NCI-H2196 (cell line): Measurements from ENCODE around the gene IL1F10.
"Not testable (repeated sequence)": the region's sequence is repeated elsewhere in the genome, so short reads cannot be mapped to it uniquely, and the experiment has no call there.

Experiments
- DNase-seq: peaks from one replicate; lab custom pipeline; 2025; ENCODE audit not compliant: unreplicated experiment; lab: John Stamatoyannopoulos, UW

Gene IL1F10

GRCh38 chr2:113080134-113080533 lies 12.4 kb downstream of the IL1F10 start:
- peak; percentile 39 for DNase-seq

- DNase-seq: no peak
Observed at GRCh38 chr2:113081488-113082210, 13.9 kb downstream of the IL1F10 start.

- DNase-seq: no peak
Observed at GRCh38 chr2:113083296-113083695, 15.5 kb downstream of the IL1F10 start.

- no peak for DNase-seq
Observed at GRCh38 chr2:113084249-113085000, 16.7 kb downstream of the IL1F10 start.

- DNase-seq: no peak
Observed at GRCh38 chr2:113085542-113085941, 17.8 kb downstream of the IL1F10 start.

- no peak for DNase-seq
Observed at GRCh38 chr2:113088213-113088992, 20.6 kb downstream of the IL1F10 start.

- DNase-seq: no peak
Observed at GRCh38 chr2:113089916-113090315, 22.1 kb downstream of the IL1F10 start.

GRCh38 chr2:113091231-113091896 lies 23.6 kb downstream of the IL1F10 start:
- DNase-seq: no peak

GRCh38 chr2:113092864-113093612 lies 25.3 kb downstream of the IL1F10 start:
- DNase-seq: no peak

- no peak for DNase-seq
Observed at GRCh38 chr2:113093613-113093977, 25.8 kb downstream of the IL1F10 start.

- DNase-seq: not testable (repeated sequence)
Observed at GRCh38 chr2:113096306-113096705, 28.5 kb downstream of the IL1F10 start.

- not testable (repeated sequence) for DNase-seq
Observed at GRCh38 chr2:113096842-113097618, 29.3 kb downstream of the IL1F10 start.

- no peak for DNase-seq
Observed at GRCh38 chr2:113098041-113098440, 30.3 kb downstream of the IL1F10 start.

GRCh38 chr2:113098532-113098931 lies 30.8 kb downstream of the IL1F10 start:
- no peak for DNase-seq

- no peak for DNase-seq
Observed at GRCh38 chr2:113102133-113102532, 34.4 kb downstream of the IL1F10 start.

GRCh38 chr2:113103277-113103676 lies 35.5 kb downstream of the IL1F10 start:
- DNase-seq: no peak

- no peak for DNase-seq
Observed at GRCh38 chr2:113104054-113104611, 36.4 kb downstream of the IL1F10 start.

- no peak for DNase-seq
Observed at GRCh38 chr2:113105047-113105785, 37.4 kb downstream of the IL1F10 start.

GRCh38 chr2:113111121-113111520 lies 43.4 kb downstream of the IL1F10 start:
- DNase-seq: no peak
